Parathyroid adenoma (tissue), 2 donors: ENCODE data around the gene TLE2.

Source experiments
- H2AFZ ChIP-seq: fragments of 300-600 bp; sonication (generic); one replicate; pipeline ENCODE4 v1.7.0; 2017; ENCODE audit warnings: antibody characterized with exemption, mild to moderate bottlenecking
- H3K27ac ChIP-seq: fragments of 300-600 bp; sonication (generic); one replicate; pipeline ENCODE4 v1.7.0; 2017
- H3K27me3 ChIP-seq: fragments of 300-600 bp; sonication (generic); one replicate; pipeline ENCODE4 v1.7.0; 2017; ENCODE audit warnings: low read length; ENCODE audit not compliant: control insufficient read depth, insufficient read depth
- H3K36me3 ChIP-seq: fragments of 300-600 bp; sonication (generic); one replicate; pipeline ENCODE4 v1.7.0; 2017; ENCODE audit warnings: low read length; ENCODE audit not compliant: control insufficient read depth, insufficient read depth
- H3K4me1 ChIP-seq: fragments of 300-600 bp; sonication (generic); one replicate; pipeline ENCODE4 v1.7.0; 2017; ENCODE audit warnings: control low read depth
- H3K4me2 ChIP-seq: fragments of 300-600 bp; sonication (generic); one replicate; pipeline ENCODE4 v1.7.0; 2017; ENCODE audit warnings: low read length
- H3K4me3 ChIP-seq: fragments of 300-600 bp; sonication (generic); one replicate; pipeline ENCODE4 v1.7.0; 2017; ENCODE audit warnings: low read depth, low read length
- H3K79me2 ChIP-seq: fragments of 300-600 bp; sonication (generic); one replicate; pipeline ENCODE4 v1.7.0; 2017; ENCODE audit warnings: control low read depth
- H3K9ac ChIP-seq: fragments of 300-600 bp; sonication (generic); one replicate; pipeline ENCODE4 v1.7.0; 2017; ENCODE audit warnings: mild to moderate bottlenecking
- H3K9me3 ChIP-seq: fragments of 300-600 bp; sonication (generic); one replicate; pipeline ENCODE4 v1.7.0; 2017; ENCODE audit warnings: low read length; ENCODE audit not compliant: control insufficient read depth
- CTCF ChIP-seq: fragments of 300-600 bp; sonication (generic); IDR thresholded peaks from one replicate; pipeline ENCODE4 v1.7.0; 2017; ENCODE audit warnings: antibody characterized with exemption, mild to moderate bottlenecking
- donor health status: primary hyperparathyroidism.

The TLE2 gene

DNA sequence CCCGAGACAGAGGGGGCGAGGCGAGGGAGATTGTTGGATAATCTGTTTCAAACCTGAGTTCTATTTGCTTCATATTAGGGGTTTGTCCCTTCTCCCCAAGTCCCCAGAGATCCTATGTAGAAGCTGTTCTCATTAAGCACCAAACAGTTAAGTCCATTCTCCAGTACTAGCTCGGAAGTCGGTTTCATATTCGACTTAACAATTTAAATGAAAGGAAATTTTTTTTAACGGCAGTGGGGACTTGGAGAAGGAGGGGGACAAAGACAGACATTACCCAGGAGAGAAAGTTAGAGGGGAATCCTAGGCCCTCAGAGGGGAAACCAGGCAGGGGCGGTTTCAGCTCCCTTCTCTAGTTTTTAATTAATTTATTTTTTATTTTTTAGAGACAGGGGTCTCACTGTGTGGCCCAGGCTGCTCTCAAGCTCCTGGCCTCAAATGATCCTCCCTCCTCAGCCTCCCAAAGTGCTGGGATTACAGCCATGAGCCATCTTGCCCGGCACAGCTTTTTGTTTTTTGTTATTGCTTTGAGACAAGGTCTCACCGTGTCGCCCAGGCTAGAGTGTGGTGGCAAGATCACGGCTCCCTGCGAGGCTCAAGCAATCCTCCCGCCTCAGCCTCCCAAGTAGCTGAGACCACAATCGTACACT lies 13.7 kb upstream of the TLE2 start:
- Histone ChIP-seq H3K79me2 (no peaks in the 10 kb centered on the region), H3K27ac (no peak overlapping the region), H3K4me1 (peaks cover 6% of the 10 kb centered on the region), H3K4me3 (no peak overlapping the region), H3K9me3 (no peaks in the 10 kb centered on the region), H3K36me3 (no peaks in the 10 kb centered on the region), H3K4me2 (no peak overlapping the region), H3K9ac (no peak overlapping the region), H2AFZ (no peak overlapping the region), H3K27me3 (no peaks in the 10 kb centered on the region)
- no peak for TF ChIP-seq CTCF

DNA sequence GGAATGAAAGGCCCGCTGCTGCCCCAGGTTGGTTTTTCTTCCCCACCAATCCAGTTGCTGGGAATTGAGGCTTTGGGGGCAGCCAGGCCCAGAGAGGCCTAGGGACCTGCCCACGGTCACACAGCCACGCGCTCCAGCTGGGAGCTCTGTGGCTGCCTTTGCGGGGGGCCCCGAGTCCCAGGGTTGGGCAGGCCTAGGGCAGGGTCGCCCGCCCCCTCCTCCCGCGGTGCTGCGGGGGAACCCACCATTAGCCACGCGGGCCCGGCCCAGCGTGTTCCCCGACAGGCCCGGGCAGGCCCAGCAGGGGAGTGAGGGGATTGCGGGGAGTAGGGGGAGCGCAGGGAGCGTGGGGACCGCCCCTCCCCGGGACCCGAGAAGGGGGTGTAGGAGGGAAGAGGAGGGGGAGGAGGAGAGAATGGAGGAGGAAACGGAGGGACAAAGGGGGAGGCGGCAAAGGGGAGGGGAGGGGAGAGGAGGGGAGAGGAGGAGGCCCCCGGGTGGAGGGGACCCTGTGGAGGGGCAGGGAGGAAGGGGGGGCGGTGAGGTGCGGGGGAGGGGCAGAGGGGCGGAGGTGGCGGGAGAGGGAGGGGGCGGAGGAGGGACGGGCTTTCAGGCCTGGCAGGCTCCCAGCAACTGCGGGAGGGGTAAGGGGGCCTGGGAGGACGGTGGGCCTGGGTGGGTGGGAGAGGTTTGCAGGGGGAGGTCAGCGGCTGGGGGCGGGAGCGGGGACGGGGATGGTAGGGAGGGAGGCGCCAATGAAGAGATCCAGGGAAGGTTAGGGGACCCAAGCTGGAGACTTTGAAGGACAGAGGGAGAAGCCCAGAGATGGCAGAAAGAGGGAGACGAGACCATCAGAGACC lies 12.9 kb upstream of the TLE2 start:
- Histone ChIP-seq H3K4me2 (no peak overlapping the region), H3K36me3 (no peaks in the 10 kb centered on the region), H3K27ac (no peak overlapping the region), H3K4me3 (no peak overlapping the region), H3K9me3 (no peaks in the 10 kb centered on the region), H2AFZ (peak overlapping the region; percentile 33), H3K4me1 (peaks cover 3% of the 10 kb centered on the region), H3K9ac (no peak overlapping the region), H3K27me3 (no peaks in the 10 kb centered on the region), H3K79me2 (no peaks in the 10 kb centered on the region)
- no peak for TF ChIP-seq CTCF

- H3K4me3 ChIP-seq: no peak overlapping the region
- H3K4me1 ChIP-seq: peaks cover 3% of the 10 kb centered on the region
- no peak for TF ChIP-seq CTCF
- H3K79me2 ChIP-seq: no peaks in the 10 kb centered on the region
- H2AFZ ChIP-seq: peak overlapping the region; percentile 33
- no peak overlapping the region for H3K4me2 ChIP-seq
- no peak overlapping the region for H3K27ac ChIP-seq
- H3K27me3 ChIP-seq: no peaks in the 10 kb centered on the region
- no peaks in the 10 kb centered on the region for H3K36me3 ChIP-seq
- no peak overlapping the region for H3K9ac ChIP-seq
- H3K9me3 ChIP-seq: no peaks in the 10 kb centered on the region
Observed at GRCh38 chr19:3041327-3041726, 12.2 kb upstream of the TLE2 start.

GRCh38 chr19:3039641-3040077 lies 10.6 kb upstream of the TLE2 start:
- no peak overlapping the region for H2AFZ ChIP-seq
- H3K4me1 ChIP-seq: peaks cover 11% of the 10 kb centered on the region
- H3K27me3 ChIP-seq: no peaks in the 10 kb centered on the region
- H3K27ac ChIP-seq: no peak overlapping the region
- H3K36me3 ChIP-seq: no peaks in the 10 kb centered on the region
- no peak overlapping the region for H3K4me3 ChIP-seq
- no peak overlapping the region for H3K4me2 ChIP-seq
- H3K9me3 ChIP-seq: no peaks in the 10 kb centered on the region
- no peak overlapping the region for H3K9ac ChIP-seq
- no peaks in the 10 kb centered on the region for H3K79me2 ChIP-seq
- no peak for TF ChIP-seq CTCF
